Esophagus (tissue), 2 donors: Measurements from ENCODE around the gene PTPN3. TPM values are rescaled to one million over a fixed set of nuclear protein-coding genes. Genes with fewer than 3 reads are reported as not detected.

ENCODE experiments used
- H3K27ac ChIP-seq, 2 donors: one replicate each; pipeline ENCODE4 v1.5.1; 2013; ENCODE audit warnings: low read depth in 2 of 2, mild to moderate bottlenecking in 2 of 2, inconsistent platforms in 1 of 2, low read length in 1 of 2, moderate library complexity in 1 of 2
- H3K27me3 ChIP-seq, 2 donors: one replicate each; pipeline ENCODE4 v1.6.1; 2013; ENCODE audit warnings: low read length in 2 of 2, control low read depth in 1 of 2, mild to moderate bottlenecking in 1 of 2; ENCODE audit not compliant: insufficient read depth in 2 of 2, control insufficient read depth in 1 of 2
- H3K36me3 ChIP-seq, 2 donors: one replicate each; pipeline ENCODE4 v1.6.1; 2013; ENCODE audit warnings: low read length in 1 of 2; ENCODE audit not compliant: control insufficient read depth in 2 of 2, insufficient read depth in 2 of 2
- H3K4me1 ChIP-seq, 2 donors: one replicate each; pipeline ENCODE4 v1.6.1; 2013; ENCODE audit warnings: low read length in 1 of 2; ENCODE audit not compliant: control insufficient read depth in 2 of 2, insufficient read depth in 2 of 2
- H3K4me3 ChIP-seq, 2 donors: one replicate each; pipeline ENCODE4 v1.5.1; 2013; ENCODE audit warnings: low read length in 2 of 2, mild to moderate bottlenecking in 2 of 2, low read depth in 1 of 2, moderate library complexity in 1 of 2
- H3K9me3 ChIP-seq, 2 donors: one replicate each; pipeline ENCODE4 v1.6.1; 2013; ENCODE audit warnings: mild to moderate bottlenecking in 2 of 2, low read depth in 1 of 2, low read length in 1 of 2, moderate library complexity in 1 of 2; ENCODE audit not compliant: control insufficient read depth in 2 of 2, insufficient read depth in 1 of 2
- WGBS, 2 donors: extraction: QIAGEN DNeasy Blood & Tissue Kit; methylation state at CpG; one replicate each; pipeline ENCODE4 v1.1.7; 2013; 5-methylcytosine and 5-hydroxymethylcytosine counted together
- polyA plus RNA-seq, 2 donors: library from polyadenylated mRNA; stranded (reverse); fragments of 200-250 nt; gene quantifications; one replicate each; pipeline ENCODE4 v1.2.3, GENCODE V29; 2013
- donor health status: healthy with polysubstance abuse.
- donor health status: Bipolar disorder and iron deficiency.

The PTPN3 gene
- polyA plus RNA-seq, 2 donors = 14.7 to 29.2 TPM

GRCh38 chr9:109458453-109459211 is 39.5 kb downstream of the PTPN3 start:
- 71 to 78% methylated on average over 8 of the region's 8 CpGs for WGBS, 2 donors
- Histone ChIP-seq H3K27me3 (no peaks in the 10 kb centered on the region), H3K36me3 (peaks cover 0 to 8% of the 10 kb centered on the region in 2 donors), H3K4me3 (no peak overlapping the region), H3K4me1 (no peaks in the 10 kb centered on the region), H3K27ac (no peak overlapping the region), H3K9me3 (no peaks in the 10 kb centered on the region)

- H3K4me1 ChIP-seq = no peaks in the 10 kb centered on the region
- H3K27me3 ChIP-seq = no peaks in the 10 kb centered on the region
- H3K27ac ChIP-seq = no peak overlapping the region
- no peak overlapping the region for H3K4me3 ChIP-seq
- 76 to 81% methylated on average over 7 of the region's 7 CpGs for WGBS, 2 donors
- peaks cover 0 to 3% of the 10 kb centered on the region in 2 donors for H3K36me3 ChIP-seq
- H3K9me3 ChIP-seq = no peaks in the 10 kb centered on the region
Measured at GRCh38 chr9:109456811-109457210, 41.3 kb downstream of the PTPN3 start.

GRCh38 chr9:109455861-109456260 is 42.2 kb downstream of the PTPN3 start:
- Histone ChIP-seq H3K9me3 (no peaks in the 10 kb centered on the region), H3K27ac (no peak overlapping the region), H3K4me3 (no peak overlapping the region), H3K36me3 (peaks cover 0 to 6% of the 10 kb centered on the region in 2 donors), H3K27me3 (no peaks in the 10 kb centered on the region), H3K4me1 (no peaks in the 10 kb centered on the region)
- WGBS, 2 donors = 81 to 83% methylated on average over 11 of the region's 11 CpGs

- Histone ChIP-seq H3K4me3 (no peak overlapping the region), H3K27ac (no peak overlapping the region), H3K4me1 (no peaks in the 10 kb centered on the region), H3K9me3 (no peaks in the 10 kb centered on the region), H3K36me3 (peaks cover 0 to 6% of the 10 kb centered on the region in 2 donors), H3K27me3 (no peaks in the 10 kb centered on the region)
- 83 to 85% methylated on average over 7 of the region's 7 CpGs for WGBS, 2 donors
Measured at GRCh38 chr9:109455391-109455790, 42.7 kb downstream of the PTPN3 start.

GRCh38 chr9:109454601-109455155 is 43.4 kb downstream of the PTPN3 start:
- H3K27ac ChIP-seq = no peak overlapping the region
- no peaks in the 10 kb centered on the region for H3K4me1 ChIP-seq
- no peaks in the 10 kb centered on the region for H3K27me3 ChIP-seq
- H3K4me3 ChIP-seq = no peak overlapping the region
- no peaks in the 10 kb centered on the region for H3K9me3 ChIP-seq
- 76 to 82% methylated on average over 5 of the region's 5 CpGs for WGBS, 2 donors
- peaks cover 0 to 6% of the 10 kb centered on the region in 2 donors for H3K36me3 ChIP-seq

- Histone ChIP-seq H3K27ac (no peak overlapping the region), H3K27me3 (no peaks in the 10 kb centered on the region), H3K9me3 (no peaks in the 10 kb centered on the region), H3K4me1 (peaks cover under 1 to 5% of the 10 kb centered on the region in 2 donors), H3K4me3 (no peak overlapping the region), H3K36me3 (peaks cover 0 to 6% of the 10 kb centered on the region in 2 donors)
Measured at GRCh38 chr9:109454041-109454440, 44.1 kb downstream of the PTPN3 start.

- peaks cover 0 to 6% of the 10 kb centered on the region in 2 donors for H3K36me3 ChIP-seq
Measured at GRCh38 chr9:109453210-109453842, 44.8 kb downstream of the PTPN3 start.

GRCh38 chr9:109452761-109453160 is 45.3 kb downstream of the PTPN3 start:
- H3K4me3 ChIP-seq = no peak overlapping the region
- H3K27ac ChIP-seq = no peak overlapping the region
- H3K9me3 ChIP-seq = no peaks in the 10 kb centered on the region
- H3K36me3 ChIP-seq = peaks cover 0 to 3% of the 10 kb centered on the region in 2 donors
- 90% methylated on average over 3 of the region's 3 CpGs for WGBS, 2 donors
- H3K4me1 ChIP-seq = peaks cover 3 to 7% of the 10 kb centered on the region in 2 donors
- no peaks in the 10 kb centered on the region for H3K27me3 ChIP-seq

More at GRCh38 chr9:109453210-109453842, 44.8 kb downstream of the PTPN3 start:
- H3K9me3 ChIP-seq = no peaks in the 10 kb centered on the region
- peaks cover 3 to 7% of the 10 kb centered on the region in 2 donors for H3K4me1 ChIP-seq
- no peak overlapping the region for H3K4me3 ChIP-seq
- H3K27ac ChIP-seq = no peak overlapping the region
- no peaks in the 10 kb centered on the region for H3K27me3 ChIP-seq
- WGBS, 2 donors = 43 to 46% methylated on average over 3 of the region's 3 CpGs

GRCh38 chr9:109451311-109452025 is 46.6 kb downstream of the PTPN3 start:
- no peaks in the 10 kb centered on the region for H3K27me3 ChIP-seq
- H3K27ac ChIP-seq = no peak overlapping the region
- H3K9me3 ChIP-seq = no peaks in the 10 kb centered on the region
- H3K36me3 ChIP-seq = peaks cover 0 to 3% of the 10 kb centered on the region in 2 donors
- H3K4me3 ChIP-seq = no peak overlapping the region
- peaks cover 3 to 7% of the 10 kb centered on the region in 2 donors for H3K4me1 ChIP-seq
- WGBS, 2 donors = 79 to 84% methylated on average over 9 of the region's 9 CpGs
